Fibroblast of the conjunctiva (primary cell): ENCODE results near the gene LARP6.

ENCODE experiments used
- DNase-seq: peaks from one replicate; pipeline ENCODE4 v3.0.0-alpha.2; 2010; ENCODE audit warnings: low read depth

LARP6 gene

GRCh38 chr15:70793694-70794093 is 60.3 kb downstream of the LARP6 start:
- DNase-seq, result no peak

- no peak for DNase-seq
These were observed 61.8 kb downstream of the LARP6 start for GRCh38 chr15:70792171-70792573.

GRCh38 chr15:70791259-70791658 is 62.7 kb downstream of the LARP6 start:
- DNase-seq, result no peak

- no peak for DNase-seq
These were observed 64.7 kb downstream of the LARP6 start for GRCh38 chr15:70789213-70789612.

GRCh38 chr15:70788114-70789049 is 65.6 kb downstream of the LARP6 start:
- no peak for DNase-seq

GRCh38 chr15:70786996-70787395 is 67.0 kb downstream of the LARP6 start:
- no peak for DNase-seq

- no peak for DNase-seq
These were observed 70.3 kb downstream of the LARP6 start for GRCh38 chr15:70783610-70784022.

- no peak for DNase-seq
These were observed 70.9 kb downstream of the LARP6 start for GRCh38 chr15:70783041-70783440.

GRCh38 chr15:70781236-70781635 is 72.7 kb downstream of the LARP6 start:
- no peak for DNase-seq
